ENCODE data around the gene COQ8B.

DNA sequence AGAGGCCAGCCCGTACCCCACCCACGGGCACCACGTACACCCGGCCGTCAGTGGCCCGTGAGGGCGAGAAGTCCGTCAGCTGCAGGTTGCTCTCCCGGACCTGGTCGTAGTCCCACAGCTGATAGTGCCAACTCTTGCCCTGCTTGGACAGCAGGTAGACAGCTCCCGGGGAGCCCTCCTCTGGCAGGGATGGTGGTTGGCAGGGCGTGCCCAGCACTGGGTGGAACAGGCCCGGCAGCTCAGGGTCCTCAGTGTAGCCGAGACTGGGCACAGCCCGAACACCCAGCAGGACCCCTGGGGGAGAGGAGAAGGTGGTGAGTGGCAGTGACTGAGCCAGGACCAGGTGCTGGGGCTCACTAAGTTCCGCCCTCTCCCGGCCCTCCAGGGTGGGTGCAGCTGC, 25.8 kb upstream of the COQ8B start:
- TF ChIP-seq, protein P1, sequence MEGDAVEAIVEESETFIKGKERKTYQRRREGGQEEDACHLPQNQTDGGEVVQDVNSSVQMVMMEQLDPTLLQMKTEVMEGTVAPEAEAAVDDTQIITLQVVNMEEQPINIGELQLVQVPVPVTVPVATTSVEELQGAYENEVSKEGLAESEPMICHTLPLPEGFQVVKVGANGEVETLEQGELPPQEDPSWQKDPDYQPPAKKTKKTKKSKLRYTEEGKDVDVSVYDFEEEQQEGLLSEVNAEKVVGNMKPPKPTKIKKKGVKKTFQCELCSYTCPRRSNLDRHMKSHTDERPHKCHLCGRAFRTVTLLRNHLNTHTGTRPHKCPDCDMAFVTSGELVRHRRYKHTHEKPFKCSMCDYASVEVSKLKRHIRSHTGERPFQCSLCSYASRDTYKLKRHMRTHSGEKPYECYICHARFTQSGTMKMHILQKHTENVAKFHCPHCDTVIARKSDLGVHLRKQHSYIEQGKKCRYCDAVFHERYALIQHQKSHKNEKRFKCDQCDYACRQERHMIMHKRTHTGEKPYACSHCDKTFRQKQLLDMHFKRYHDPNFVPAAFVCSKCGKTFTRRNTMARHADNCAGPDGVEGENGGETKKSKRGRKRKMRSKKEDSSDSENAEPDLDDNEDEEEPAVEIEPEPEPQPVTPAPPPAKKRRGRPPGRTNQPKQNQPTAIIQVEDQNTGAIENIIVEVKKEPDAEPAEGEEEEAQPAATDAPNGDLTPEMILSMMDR (conservative IDR thresholded peaks at IDR 0.05; ENCODE audit: low read depth, low read length), result no peak
- TF ChIP-seq POLR2A (IDR thresholded peaks at IDR 0.05; ENCODE audit: low read depth, low read length) (no peak), FOS (IDR thresholded peaks at IDR 0.05; ENCODE audit: low read depth, low read length) (no peak), MXI1 (IDR thresholded peaks at IDR 0.05; ENCODE audit: borderline replicate concordance, low read depth, low read length) (no peak), CEBPB (IDR thresholded peaks at IDR 0.05; ENCODE audit: low read depth, low read length) (no peak), RAD21 (IDR thresholded peaks at IDR 0.05; ENCODE audit: low read length) (no peak), RFX5 (IDR thresholded peaks at IDR 0.05; ENCODE audit: low read depth, low read length) (no peak), SMC3 (IDR thresholded peaks at IDR 0.05; ENCODE audit: low read depth, low read length) (no peak), MAZ (IDR thresholded peaks at IDR 0.05; ENCODE audit: borderline replicate concordance, low read depth, low read length) (no peak), RCOR1 (IDR thresholded peaks at IDR 0.05; ENCODE audit: insufficient replicate concordance, low read length) (no peak), BHLHE40 (IDR thresholded peaks at IDR 0.05; ENCODE audit: low read depth, low read length) (no peak), CHD1 (IDR thresholded peaks at IDR 0.05; ENCODE audit: low read depth, low read length) (no peak), MAFK (IDR thresholded peaks at IDR 0.05; ENCODE audit: low read depth, low read length) (no peak)
- TF ChIP-seq, protein P2, sequence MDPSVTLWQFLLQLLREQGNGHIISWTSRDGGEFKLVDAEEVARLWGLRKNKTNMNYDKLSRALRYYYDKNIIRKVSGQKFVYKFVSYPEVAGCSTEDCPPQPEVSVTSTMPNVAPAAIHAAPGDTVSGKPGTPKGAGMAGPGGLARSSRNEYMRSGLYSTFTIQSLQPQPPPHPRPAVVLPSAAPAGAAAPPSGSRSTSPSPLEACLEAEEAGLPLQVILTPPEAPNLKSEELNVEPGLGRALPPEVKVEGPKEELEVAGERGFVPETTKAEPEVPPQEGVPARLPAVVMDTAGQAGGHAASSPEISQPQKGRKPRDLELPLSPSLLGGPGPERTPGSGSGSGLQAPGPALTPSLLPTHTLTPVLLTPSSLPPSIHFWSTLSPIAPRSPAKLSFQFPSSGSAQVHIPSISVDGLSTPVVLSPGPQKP (IDR thresholded peaks at IDR 0.05; ENCODE audit: borderline replicate concordance, low read depth, low read length), result no peak

Data from IMR-90 (cell line).